Measurements from ENCODE around the gene SHC4.
A peak's percentile ranks its signal among the peaks of the same experiment; 100 is the strongest.
"Not testable (repeated sequence)": the region's sequence is repeated elsewhere in the genome, so short reads cannot be mapped to it uniquely, and the experiment has no call there.

SHC4 gene, protein sequence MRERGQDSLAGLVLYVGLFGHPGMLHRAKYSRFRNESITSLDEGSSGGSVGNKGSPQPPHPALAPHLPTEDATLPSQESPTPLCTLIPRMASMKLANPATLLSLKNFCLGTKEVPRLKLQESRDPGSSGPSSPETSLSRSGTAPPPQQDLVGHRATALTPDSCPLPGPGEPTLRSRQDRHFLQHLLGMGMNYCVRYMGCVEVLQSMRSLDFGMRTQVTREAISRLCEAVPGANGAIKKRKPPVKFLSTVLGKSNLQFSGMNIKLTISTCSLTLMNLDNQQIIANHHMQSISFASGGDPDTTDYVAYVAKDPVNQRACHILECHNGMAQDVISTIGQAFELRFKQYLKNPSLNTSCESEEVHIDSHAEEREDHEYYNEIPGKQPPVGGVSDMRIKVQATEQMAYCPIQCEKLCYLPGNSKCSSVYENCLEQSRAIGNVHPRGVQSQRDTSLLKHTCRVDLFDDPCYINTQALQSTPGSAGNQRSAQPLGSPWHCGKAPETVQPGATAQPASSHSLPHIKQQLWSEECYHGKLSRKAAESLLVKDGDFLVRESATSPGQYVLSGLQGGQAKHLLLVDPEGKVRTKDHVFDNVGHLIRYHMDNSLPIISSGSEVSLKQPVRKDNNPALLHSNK

DNA sequence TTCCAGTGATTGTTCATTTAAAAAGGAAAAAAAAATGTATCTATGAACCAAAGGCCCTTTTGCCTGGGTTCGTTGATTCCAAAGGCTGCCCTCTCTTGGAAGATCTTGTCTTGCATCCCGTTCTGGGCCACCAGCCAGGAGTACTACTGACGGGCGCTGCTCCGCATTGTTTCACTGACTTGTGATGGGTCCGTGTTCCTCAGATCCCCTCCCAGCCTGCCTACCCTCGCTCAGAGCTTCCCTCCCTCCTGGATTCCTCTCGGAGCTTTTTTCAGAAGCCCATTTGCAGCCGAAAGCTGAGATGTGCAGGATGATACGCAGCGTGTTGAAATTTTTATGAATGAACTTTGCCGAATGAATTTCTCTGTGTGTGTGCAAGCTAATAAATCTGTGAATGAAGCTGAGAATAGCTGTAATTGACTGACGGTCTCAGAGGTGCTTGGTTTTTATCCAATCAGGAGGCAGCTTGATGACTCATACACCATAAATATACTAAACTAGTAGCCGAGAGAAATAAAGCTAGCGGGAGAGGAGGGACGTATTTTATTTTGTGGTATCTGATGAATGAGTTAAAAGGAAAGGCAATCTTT is at the start of gene SHC4:
Gene SHC4, minus strand, starts transcription at position 396 of the 590 bp plus-strand sequence. CDS start 904 bp downstream, outside the sequence.
- peak; percentile 86 for DNase-seq (ENCODE audit: low spot score)

DNA sequence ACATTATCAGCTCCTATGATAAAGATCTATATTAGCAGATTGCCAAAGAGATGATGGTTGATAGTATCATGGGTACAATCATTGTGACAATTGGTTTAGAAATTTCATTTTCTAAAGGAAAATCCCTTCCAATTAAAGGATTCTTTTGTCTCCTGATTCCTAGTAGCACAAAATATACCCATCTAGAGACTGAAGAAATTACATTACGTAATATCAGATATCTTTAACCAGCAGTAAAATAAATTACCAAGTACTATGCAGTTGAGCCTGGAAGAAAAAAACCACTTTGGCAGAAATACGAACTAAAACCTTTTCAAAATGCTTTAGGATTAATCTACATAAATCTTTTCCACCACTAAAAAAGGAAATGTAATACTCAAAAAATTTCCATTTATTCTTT is 35.6 kb upstream of the SHC4 start:
- DNase-seq (ENCODE audit: low spot score): no peak

DNA sequence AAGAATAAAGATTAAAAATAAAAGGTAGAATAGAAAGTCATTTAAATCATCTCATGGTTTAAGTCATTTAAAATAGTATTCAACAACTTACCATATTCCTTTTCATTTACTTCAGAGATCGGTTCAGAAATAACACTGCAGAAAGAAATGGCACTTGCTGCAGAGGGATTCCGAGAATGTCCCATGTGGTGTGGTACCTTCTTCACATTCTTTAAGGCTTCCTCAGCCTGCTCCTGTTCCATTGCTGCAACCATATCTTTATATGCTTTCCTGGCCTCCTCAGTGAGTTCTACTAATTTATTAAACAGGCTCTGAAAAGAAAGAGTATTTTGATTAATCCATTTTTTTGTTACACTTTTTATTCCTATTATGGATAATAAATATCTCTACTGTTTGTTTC is 32.6 kb upstream of the SHC4 start:
- DNase-seq (ENCODE audit: low spot score): no peak

DNA sequence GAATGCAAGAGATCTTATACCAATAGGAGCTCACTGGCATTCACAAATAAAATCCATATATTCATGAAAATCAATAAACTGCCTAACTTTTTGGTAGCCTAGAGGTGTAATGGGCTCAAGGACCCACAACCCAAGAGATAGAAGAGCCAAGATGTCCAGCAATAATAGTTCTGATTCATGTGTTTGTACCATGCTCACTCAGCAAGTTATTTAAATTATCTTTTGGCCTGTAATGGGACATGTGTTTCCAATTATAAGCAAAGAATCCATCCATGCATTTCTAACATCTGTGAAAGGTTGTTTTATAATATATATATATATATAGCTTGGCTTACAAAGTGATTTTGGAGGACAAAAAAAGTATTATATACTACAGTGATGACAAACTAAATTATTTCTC is 29.7 kb upstream of the SHC4 start:
- DNase-seq (ENCODE audit: low spot score): no peak

DNA sequence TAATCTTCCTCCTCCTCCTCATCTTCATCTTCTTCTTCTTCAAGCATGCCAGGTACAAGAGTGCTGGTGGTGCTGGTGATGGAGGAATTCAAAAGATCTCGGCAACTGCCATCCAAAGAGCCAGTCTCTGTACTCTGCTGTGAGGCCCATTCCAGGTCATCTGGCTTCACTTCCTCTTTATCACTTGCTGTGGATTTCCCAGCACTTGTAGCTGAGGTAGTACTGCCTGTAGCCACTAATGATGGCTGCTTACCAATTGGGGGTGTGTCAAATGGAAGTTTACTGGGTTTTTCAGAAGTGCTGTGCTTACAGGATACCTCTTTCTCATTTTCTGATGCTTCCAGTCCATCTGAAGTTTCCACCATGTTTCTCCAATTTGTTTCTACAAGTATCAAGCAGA is 28.8 kb upstream of the SHC4 start:
- DNase-seq (ENCODE audit: low spot score): no peak

DNA sequence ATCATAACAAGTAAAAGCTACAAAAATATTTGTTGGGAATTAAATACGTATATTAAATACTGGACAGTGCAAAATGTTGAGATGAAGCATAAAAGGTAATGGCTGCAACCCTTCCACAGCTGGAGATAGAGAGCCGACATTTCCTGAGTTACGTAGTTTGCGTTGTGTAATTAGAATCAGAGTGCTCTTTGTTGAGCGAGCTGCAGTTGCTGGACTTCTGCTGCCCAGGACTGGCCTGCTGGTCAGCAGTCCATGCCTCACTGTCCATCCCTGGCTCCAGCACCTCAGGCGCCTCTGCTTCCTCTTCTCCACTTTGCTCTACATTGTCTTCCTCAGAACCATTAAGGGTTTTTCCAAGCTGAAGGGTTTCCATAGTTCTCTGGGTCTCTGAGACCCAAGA is 28.4 kb upstream of the SHC4 start:
- DNase-seq (ENCODE audit: low spot score): peak; percentile 21

DNA sequence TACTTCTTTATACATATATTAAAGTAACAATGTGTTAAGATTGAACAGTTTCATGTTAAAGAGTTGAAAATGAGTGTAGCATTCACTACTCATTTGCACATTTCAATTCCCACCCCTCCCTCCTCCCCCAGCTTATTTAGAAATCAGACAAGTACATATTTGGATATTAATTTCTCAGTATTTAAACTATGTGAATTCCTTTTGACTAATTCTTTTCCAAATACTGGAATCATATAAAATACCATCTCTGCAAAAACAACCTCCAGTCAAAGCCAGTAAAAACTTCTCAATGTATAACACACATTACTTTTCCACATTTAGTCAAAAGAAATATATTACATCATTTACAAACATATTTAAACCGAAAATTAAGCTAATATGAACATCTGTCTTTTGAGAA is 25.5 kb upstream of the SHC4 start:
- no peak for DNase-seq (ENCODE audit: low spot score)

DNA sequence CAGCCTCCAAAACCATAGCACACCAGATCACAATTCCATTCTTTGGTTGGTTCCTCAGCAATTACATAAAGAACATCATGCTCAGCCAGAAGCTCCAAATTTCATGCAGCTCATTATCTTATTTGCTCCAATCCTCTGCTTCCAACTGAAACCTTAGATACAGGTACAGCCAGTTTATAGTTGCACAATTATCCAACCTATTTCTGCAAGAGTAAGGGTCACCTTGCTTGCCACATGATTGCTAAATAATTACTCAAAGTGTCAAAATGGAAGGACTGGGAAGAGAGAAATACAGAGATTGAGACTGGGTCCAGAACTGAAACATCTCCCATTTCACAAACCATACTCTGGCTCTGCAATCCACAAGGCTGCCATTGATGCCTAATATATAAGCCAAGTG is 23.4 kb upstream of the SHC4 start:
- DNase-seq (ENCODE audit: low spot score): no peak

DNA sequence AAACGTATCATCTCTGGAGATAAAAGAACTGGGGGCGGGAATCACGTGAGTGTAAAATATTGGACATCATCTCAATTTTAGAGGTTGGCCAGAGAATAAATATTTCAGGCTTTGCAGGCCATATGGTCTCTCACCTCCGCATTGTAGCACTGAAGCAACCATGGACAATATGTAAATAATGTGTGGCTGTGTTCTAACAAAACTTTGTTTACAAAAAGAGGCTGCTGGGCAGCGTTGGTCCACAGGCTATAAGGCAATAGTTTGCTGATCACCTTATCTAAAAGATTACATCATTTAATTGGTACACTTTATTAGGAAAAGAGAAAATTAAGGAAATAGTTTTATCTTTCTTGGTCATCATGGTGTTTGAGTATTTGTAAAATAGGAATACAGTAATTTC is 22.5 kb upstream of the SHC4 start:
- DNase-seq (ENCODE audit: low spot score): no peak

DNA sequence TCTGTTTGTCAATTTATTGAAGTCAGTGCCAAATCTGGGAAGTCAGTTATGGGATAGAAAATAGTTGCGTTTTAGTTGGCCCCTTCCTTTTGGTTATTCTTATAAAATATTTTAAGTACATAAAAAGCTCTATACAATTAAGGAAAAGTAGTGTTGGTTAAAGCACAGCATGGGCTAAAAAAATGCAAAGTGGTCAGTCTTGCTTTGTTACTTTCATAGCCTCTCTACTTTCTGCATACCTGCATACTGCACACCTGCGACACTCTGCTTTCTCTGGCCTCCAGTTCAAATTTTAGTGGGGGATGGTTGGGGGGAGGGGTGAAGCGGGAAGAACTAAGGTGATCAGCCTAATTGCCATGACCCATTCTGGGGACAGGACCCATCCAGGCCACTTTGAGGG is 21.8 kb upstream of the SHC4 start:
- no peak for DNase-seq (ENCODE audit: low spot score)

DNA sequence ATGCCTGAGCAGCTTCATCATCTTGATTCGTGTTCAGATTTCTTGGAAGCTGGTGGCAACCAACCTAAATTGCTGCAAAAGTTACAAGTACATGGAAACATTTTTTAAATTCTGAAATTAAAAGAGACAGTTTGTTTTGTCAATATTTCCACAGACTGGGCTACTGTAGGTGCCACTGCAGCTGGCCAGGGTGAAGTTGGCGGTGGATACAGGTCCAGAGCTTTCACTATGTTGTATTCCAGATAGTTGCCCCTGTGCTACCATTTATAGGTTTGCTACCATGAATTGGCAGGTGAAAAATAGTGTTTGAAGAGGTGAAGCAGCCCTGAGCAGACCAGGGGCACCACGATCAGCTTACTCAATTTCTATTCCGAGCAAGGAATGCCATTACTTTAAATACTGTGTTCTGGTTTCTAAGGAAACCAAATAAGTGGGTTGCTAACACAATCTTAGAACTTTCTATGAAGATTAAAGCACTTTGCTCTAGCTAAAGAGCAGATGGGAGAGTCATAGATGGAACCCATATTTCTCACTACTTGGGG is 21.2 kb upstream of the SHC4 start:
- no peak for DNase-seq (ENCODE audit: low spot score)

DNA sequence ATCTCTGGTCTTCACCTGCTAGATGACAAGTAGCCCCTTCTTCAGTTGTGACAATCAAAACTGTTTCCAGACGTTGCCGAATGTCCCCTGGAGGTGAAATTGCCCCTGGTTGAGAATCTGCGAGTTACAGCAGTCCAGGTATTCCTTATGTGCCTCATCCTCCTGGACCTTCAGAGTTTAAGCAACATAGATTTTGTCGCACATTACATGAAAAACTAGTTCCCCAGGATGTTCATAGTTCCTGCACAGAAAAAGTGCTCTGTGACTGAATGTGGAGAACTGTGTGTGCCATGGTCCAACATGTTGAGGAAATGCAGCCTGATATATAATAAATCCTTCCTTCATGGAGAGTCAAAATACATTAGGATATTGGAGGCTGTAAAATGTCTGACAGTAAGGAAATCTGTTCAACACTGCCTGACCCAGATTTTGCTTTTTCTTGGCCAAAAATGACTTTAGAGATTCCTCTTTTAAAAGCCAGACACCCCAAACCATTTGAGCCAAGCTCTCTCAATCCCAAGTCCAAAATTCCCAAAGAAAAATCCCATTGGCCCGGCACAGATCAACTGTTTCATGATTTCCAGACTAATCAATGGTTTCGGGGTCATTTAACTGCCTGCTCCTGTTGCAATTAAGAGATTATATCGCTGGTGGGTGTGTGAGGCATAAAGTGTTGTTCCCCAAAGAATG is 20.4 kb upstream of the SHC4 start:
- no peak for DNase-seq (ENCODE audit: low spot score)

DNA sequence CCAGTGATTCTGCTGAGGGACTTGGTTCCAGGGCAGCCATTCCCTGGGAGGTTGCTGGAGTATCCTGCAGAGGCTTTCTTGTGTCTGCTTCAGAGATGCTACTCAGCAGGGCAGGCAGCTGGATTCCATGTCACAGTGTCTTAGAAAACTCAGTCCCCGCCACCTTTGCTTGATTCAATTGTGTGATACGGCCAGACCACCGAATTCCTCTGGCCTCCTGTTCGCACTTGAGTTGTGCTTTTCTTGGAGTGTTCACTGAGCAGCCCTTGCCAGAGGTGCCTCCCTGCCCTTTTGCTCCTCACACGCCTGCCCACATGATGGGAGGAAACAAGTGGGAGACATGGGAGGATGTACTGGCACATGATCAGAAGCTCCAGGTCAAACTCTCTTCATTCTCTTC is 19.6 kb upstream of the SHC4 start:
- no peak for DNase-seq (ENCODE audit: low spot score)

DNA sequence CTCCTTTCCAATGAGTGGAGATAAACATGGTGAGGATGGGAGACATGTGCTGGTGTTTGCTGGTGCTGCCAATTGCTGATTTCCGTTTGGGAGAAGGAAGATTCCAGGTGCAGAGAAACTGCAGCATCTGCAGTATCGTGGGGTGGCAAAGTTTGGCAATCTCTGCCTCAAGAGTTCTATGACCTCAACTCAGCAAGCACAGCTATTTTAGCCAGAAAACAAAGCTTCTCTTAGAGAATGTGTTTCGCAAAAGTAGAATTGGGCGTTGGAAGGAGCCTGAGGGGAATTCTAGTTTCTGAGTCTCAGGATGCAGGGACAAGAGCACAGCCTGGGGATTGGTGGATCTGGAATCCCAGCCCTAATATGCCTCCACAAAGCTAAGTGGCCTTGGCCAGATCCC is 18.2 kb upstream of the SHC4 start:
- DNase-seq (ENCODE audit: low spot score): no peak

DNA sequence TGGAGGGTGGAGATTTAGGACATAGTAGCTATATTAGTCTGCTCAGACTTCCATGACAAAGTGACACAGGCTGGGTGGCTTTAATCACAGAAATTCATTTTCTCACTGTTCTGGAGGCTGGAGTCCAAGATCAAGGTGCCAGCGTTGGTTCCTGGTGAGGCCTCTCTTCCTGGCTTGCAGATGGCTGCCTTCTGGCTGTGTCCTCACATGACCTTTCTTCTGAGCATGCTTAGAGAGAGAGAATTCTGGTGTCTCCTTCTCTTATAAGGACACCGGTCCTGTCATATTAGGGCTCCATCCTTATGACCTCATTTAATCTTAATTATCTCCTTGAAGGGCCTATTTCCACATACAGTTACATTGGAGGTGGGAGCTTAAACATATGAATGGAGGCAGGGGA is 14.9 kb upstream of the SHC4 start:
- no peak for DNase-seq (ENCODE audit: low spot score)

DNA sequence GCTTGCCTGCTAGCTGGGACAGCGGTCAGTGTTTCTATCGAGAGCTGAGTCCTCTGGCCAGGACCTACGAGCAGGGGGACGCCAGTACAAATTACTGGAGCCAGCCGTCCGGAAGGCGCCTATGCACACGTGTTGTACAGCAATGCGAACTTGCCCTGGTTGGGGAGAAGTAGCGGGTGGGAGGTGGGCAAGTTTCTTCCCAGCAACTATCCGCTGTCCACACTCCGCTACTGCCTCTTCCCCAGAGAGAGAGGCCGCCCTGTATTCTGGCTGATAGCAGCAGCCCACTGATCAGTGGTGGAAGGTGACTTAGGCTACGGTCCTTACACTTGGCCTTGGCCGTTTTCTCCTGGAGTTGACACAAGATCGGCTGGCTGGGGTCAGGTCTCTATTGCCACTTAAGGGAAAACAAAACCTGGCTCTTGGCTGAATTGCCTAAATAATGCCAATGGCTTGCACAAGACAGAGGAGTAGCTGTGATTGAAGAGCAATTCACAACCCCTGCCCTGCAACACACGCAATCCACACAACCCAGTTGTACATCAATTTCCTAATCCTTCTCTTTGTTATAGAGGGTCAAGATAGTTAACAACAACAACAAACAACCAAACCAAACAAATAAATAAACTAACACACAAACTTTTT is 12.8 kb upstream of the SHC4 start:
- DNase-seq (ENCODE audit: low spot score): no peak

DNA sequence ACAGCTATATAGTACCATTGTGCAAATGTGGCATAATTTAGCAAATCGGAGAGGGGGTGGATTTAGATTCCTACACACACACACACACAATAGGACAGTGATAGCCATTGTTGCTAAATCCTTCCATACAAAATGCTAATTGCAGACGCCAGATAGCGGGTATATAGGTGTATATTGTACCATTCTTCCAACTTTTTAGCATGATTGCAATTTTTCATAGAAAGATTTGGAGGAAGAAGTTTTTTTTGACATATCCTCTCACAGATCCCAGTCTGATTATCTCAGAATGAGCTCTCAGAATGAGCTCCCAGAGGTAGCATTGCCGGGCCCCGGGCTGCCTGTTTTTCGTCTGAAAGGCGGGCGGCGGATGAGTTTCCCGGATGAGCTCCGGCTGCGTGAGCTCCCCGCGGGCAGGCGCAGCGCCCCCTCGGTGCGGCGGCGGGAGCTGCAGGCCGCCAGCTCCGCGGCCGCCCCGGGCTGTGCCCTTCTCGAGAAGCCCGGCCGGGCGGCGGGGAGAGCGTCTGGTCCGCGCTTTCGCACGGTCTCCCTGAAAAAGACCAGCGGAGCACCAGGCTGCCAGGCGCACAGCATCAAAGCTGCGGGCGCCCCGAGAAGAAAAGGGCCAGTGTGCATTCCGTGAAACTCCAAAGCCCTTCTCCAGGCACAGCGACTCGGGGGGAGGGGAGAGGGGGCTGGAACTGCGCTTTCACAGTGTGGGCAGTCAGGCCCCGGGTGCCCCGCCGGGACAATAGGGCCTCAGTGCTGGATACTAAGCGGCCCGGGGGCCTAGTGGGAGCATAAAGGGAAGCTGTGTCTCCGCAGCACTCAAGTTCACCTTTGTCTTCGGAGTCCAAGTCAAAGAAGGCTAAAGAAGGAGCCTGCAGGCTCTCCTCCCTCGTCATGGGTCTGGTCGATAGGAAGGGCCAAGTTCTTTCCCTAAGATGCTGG is 12.0 kb upstream of the SHC4 start:
- DNase-seq (ENCODE audit: low spot score): peak; percentile 93

DNA sequence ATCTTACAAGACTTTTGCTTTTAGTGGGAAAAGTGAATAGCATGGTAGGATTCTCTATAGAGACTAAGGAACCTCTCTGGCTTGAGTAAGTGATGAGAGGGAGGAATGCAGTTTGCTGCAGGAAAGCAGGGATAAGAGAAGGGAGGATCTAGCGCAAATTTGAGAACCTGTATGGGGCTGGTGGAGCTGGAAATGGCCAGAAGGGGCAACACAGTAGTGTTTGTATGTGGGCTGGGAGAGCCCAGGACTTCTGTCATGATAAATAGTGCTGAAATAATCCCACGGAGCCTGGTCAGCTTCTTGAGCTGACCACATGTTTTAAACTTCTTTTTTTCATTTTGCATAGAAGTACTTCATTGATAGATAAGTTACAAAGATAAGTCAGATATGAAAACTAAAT is 11.2 kb upstream of the SHC4 start:
- DNase-seq (ENCODE audit: low spot score): no peak

DNA sequence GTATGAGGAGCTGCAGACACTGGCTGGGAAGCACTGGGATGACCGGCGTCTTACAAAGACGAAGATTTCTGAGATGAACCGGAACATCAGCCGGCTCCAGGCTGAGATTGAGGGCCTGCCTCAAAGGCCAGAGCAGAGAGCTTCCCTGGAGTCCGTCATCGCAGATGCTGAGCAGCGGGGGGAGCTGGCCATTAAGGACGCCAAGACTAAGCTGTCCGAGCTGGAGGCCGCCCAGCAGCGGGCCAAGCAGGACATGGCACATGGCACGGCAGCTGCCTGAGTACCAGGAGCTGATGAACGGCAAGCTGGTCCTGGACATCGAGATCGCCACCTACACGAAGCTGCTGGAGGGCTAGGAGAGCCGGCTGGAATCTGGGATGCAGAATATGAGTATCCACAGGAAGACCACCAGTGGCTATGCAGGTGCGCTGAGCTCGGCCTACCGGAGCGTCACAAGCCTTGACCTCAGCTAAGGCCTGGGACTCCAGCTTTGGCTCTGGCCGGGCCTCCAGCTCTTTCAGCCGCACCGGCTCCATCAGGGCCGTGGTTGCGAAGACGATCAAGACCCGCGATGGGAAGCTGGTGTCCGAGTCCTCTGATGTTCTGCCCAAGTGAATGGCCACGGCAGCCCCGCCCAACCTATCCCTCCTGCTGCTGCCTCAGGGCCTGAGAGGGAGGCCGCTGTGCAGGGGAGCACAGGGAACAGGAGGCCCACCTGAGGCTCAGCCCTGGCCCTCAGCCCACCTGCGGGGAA is 9.2 kb upstream of the SHC4 start:
- no peak for DNase-seq (ENCODE audit: low spot score)

DNA sequence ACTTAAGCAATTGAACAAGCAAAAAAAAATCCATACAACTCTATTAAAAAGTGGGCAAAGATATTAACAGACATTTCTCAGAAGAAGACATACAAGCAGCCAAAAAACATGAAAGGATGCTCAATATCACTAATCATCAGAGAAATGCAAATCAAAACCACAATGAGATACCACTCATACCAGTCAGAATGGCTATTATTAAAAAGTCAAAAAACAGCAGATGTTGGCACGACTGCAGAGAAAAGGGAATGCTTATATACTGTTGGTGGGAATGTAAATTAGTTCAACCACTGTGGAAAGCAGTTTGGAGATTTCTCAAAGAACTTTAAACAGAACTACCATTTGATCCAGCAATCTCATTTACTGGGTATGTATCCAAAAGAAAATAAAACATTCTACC is 7.2 kb upstream of the SHC4 start:
- DNase-seq (ENCODE audit: low spot score): not testable (repeated sequence)

Data from Ammon's horn (tissue), 1 donor.